ENCODE results near the gene EIF3F. TPM values are rescaled to one million over a fixed set of nuclear protein-coding genes. Genes with fewer than 3 reads are reported as not detected.

EIF3F gene
- total RNA-seq, 4 donors from 2014 or later, result 140 to 157 (median 154) TPM

- DNase-seq (ENCODE audit: low spot score), result no peak
- ATAC-seq (ENCODE audit: low FRiP score), result no peak
- TF ChIP-seq, protein P1, sequence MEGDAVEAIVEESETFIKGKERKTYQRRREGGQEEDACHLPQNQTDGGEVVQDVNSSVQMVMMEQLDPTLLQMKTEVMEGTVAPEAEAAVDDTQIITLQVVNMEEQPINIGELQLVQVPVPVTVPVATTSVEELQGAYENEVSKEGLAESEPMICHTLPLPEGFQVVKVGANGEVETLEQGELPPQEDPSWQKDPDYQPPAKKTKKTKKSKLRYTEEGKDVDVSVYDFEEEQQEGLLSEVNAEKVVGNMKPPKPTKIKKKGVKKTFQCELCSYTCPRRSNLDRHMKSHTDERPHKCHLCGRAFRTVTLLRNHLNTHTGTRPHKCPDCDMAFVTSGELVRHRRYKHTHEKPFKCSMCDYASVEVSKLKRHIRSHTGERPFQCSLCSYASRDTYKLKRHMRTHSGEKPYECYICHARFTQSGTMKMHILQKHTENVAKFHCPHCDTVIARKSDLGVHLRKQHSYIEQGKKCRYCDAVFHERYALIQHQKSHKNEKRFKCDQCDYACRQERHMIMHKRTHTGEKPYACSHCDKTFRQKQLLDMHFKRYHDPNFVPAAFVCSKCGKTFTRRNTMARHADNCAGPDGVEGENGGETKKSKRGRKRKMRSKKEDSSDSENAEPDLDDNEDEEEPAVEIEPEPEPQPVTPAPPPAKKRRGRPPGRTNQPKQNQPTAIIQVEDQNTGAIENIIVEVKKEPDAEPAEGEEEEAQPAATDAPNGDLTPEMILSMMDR (IDR thresholded peaks at IDR 0.05), result no peak
Measured at GRCh38 chr11:8041576-8041975, 54.4 kb downstream of the EIF3F start.

- ATAC-seq (ENCODE audit: low FRiP score) (no peak), DNase-seq (ENCODE audit: low spot score) (no peak)
- TF ChIP-seq, protein P1 (IDR thresholded peaks at IDR 0.05), result no peak
Measured at GRCh38 chr11:8043756-8044155, 56.6 kb downstream of the EIF3F start.

DNA sequence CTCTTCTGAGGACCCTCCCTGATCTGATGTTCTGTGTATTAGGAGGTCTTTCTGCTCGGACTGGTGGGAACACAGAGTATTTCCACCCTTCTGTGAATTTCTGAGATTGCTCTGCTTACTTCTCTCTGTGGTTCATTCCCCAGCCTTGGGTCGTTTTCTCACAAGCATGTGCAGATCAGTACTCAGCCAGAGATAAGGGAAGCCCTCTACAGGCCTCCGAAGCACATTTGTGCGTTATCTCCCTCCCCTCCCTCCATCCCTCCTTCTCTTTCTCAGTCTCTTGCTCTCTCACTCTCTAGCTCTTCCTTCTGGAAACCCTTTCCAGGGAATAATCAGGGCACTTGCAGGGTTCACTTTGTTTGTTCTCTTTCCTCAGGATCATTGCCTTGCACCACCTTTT is 58.7 kb downstream of the EIF3F start:
- DNase-seq (ENCODE audit: low spot score), result no peak
- no peak for ATAC-seq (ENCODE audit: low FRiP score)
- TF ChIP-seq, protein P1 (IDR thresholded peaks at IDR 0.05), result no peak

DNA sequence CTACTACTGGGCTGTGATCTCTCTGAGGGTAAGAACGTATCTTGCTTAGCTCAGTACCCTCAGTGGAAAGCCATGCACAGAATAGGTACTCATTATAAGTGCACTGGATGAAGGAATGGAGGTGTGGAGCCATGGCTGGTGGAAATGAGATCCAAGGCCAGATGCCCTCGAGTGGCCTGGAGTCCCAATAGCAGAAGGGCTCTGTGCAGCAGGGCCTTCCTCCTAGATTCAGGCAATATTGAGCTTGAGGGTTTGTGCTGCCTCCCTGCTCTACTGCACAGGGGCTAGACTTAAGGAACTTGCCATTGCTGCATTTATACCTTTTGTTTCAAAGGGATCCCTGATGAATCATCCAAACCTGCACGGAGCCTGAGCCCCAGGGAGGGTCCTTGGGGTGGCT is 60.2 kb downstream of the EIF3F start:
- ATAC-seq (ENCODE audit: low FRiP score) (no peak), DNase-seq (ENCODE audit: low spot score) (peak; percentile 11)
- TF ChIP-seq, protein P1 (IDR thresholded peaks at IDR 0.05), result no peak

DNA sequence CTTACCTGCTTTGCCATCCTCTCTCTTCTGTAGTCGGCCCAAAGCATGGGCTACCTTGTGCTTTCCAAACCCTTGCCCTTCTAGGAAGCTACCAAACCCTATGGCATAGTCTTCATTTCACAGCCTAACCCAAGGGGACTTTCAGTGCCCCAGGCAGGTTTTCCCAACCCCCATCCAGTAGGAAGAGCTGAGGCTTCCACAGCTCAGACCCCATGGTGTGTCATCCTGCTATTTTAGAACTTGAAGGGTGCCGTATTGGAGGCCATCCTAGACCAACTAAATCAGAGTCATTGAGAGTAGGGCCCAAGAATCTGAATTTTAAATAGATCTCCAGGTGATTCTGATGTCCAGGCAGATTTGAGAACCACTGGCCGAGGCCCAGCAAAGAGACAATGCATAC is 61.9 kb downstream of the EIF3F start:
- TF ChIP-seq, protein P1 (IDR thresholded peaks at IDR 0.05), result no peak
- ATAC-seq (ENCODE audit: low FRiP score) (no peak), DNase-seq (ENCODE audit: low spot score) (no peak)

Small RNA genes lying within 50 kb of the gene (small RNA-seq; reads per million reads assigned to genes)
- not detected for gene COX6CP5

Other genes with a start within 250 kb of the EIF3F start
- under 1 TPM in 1 of 4 donors, not detected in 3; 0.84 TPM for gene OR5P2, start 190.4 kb upstream of the EIF3F start, total RNA-seq
- gene OR5P3, start 156.5 kb upstream of the EIF3F start, total RNA-seq, result 1 to 10 TPM in 1 of 4 donors, not detected in 3; 1.3 TPM
- not detected for gene OR10A6, start 56.1 kb upstream of the EIF3F start, total RNA-seq
- not detected for gene OR10A3, start 45.6 kb upstream of the EIF3F start, total RNA-seq
- gene NLRP10, start 21.9 kb upstream of the EIF3F start, total RNA-seq, result not detected
- 10 to 100 TPM in 3 of 4 donors, 1 to 10 TPM in 1; 8.9 to 24.4 (median 12.6) TPM for gene TUB, start 93.9 kb downstream of the EIF3F start, total RNA-seq
- gene RIC3, start 181.7 kb downstream of the EIF3F start, total RNA-seq, result 10 to 100 TPM in 2 of 4 donors, 1 to 10 TPM in 2; 3.6 to 12.0 (median 8.2) TPM

Data from omental fat pad (tissue), 4 donors.